Choroid plexus epithelial cell (primary cell): ENCODE data around the gene LRIT1.

ENCODE experiments used
- DNase-seq: peaks from one replicate; pipeline ENCODE4 v3.0.0-alpha.2; 2010; ENCODE audit warnings: low read depth
- H3K4me3 ChIP-seq: 2 replicates; pipeline ENCODE4 v1.5.1; 2011; ENCODE audit warnings: low read depth, mild to moderate bottlenecking, control low read depth, low read length, moderate library complexity
- TF ChIP-seq, protein P1 (sequence below): conservative IDR thresholded peaks from 2 replicates; pipeline ENCODE4 v1.5.1; 2011; ENCODE audit warnings: low read depth, mild to moderate bottlenecking, control low read depth, inconsistent platforms, low read length, moderate library complexity

LRIT1 gene

DNA sequence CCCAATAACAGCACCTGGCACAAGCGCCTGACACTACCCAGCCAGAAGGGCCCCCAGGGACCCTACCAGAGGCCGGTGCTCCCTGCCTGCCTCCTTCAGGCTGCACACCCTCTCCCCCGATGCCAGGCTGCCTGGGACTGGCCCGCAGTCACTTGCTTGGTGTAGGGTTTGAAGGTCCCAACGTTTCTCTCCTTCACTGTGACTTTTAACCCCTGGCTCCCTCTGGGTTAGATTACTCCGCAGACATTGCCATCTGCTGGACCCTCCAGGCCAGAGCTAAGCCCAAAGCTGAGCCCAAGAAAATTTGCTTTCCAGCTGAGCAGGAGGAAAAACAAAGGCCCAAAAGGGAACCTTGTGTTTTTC, 40.1 kb downstream of the LRIT1 start:
- DNase-seq = no peak
- H3K4me3 ChIP-seq = no peak overlapping the region
- TF ChIP-seq, protein P1, sequence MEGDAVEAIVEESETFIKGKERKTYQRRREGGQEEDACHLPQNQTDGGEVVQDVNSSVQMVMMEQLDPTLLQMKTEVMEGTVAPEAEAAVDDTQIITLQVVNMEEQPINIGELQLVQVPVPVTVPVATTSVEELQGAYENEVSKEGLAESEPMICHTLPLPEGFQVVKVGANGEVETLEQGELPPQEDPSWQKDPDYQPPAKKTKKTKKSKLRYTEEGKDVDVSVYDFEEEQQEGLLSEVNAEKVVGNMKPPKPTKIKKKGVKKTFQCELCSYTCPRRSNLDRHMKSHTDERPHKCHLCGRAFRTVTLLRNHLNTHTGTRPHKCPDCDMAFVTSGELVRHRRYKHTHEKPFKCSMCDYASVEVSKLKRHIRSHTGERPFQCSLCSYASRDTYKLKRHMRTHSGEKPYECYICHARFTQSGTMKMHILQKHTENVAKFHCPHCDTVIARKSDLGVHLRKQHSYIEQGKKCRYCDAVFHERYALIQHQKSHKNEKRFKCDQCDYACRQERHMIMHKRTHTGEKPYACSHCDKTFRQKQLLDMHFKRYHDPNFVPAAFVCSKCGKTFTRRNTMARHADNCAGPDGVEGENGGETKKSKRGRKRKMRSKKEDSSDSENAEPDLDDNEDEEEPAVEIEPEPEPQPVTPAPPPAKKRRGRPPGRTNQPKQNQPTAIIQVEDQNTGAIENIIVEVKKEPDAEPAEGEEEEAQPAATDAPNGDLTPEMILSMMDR = no peak

DNA sequence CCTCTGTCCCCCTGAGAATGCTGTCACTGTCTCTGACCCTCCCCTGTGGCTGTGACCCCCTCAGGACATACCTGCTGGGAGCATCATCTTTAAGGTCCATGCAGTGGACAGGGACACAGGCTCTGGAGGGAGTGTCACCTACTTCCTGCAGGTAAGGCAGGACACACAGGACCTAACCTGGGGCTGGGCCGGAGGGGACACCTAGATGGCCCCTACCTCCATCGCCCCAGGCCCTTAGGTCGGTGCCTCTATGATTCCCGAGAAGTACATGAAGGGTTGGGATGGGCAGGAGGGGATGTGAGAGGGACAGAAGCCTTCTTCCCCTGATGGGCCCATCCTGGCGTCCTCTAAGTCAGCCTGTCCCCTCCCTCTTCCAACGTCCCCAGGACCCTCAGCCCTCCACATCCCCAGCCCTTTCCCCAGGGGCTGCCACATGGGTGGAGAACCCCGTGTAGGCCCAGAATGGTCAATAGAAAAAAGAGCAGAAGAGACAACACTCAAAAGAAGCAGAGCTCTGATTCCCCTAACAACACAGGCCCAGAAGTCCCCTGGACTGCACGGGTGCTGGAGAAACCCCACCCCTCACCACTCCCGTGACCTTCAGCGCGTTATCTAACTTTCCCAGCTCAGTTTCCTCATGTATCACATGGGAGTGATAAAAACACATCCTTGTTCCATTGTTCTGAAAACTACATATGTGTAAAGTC, 40.7 kb downstream of the LRIT1 start:
- TF ChIP-seq, protein P1 = no peak
- H3K4me3 ChIP-seq = no peak overlapping the region
- no peak for DNase-seq

DNA sequence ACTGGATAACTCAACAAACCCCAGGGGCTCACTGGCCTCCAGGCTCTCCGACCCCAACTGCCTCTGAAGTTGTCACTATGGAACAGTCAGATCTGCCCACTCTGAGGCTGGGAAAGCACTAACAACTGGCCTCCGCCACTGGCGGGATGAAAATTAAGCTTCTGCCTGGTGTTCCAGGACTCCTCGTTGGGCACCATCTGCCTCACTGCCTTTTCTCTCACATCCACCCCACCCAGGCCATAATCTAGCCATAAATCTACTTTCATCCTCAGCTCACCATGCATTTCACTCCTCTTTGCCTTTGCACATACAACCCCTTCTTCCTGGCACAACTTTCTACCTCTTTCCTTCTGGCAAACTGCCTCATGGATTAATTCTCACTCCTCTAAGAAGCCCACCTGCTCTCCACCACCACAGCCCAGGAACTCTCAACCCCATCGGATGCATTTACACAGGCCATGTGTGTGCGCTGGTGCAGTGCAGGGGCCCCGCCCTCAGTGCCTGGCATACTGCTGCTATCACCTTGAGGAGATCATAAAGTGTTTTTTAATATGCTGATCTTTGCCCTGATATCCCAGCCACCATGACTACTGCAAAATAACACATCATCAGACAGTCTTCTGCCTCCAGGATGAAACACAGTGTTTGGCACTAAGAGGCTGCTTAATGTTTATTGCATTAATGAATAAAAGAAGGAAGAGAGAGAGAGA, 43.0 kb downstream of the LRIT1 start:
- TF ChIP-seq, protein P1 = no peak
- no peak overlapping the region for H3K4me3 ChIP-seq
- DNase-seq = no peak

- no peak for DNase-seq
- no peak overlapping the region for H3K4me3 ChIP-seq
- TF ChIP-seq, protein P1 = no peak
These were observed 43.7 kb downstream of the LRIT1 start for GRCh38 chr10:84197643-84198042.

GRCh38 chr10:84196941-84197340, 44.4 kb downstream of the LRIT1 start:
- H3K4me3 ChIP-seq = no peak overlapping the region
- TF ChIP-seq, protein P1 = no peak
- no peak for DNase-seq

DNA sequence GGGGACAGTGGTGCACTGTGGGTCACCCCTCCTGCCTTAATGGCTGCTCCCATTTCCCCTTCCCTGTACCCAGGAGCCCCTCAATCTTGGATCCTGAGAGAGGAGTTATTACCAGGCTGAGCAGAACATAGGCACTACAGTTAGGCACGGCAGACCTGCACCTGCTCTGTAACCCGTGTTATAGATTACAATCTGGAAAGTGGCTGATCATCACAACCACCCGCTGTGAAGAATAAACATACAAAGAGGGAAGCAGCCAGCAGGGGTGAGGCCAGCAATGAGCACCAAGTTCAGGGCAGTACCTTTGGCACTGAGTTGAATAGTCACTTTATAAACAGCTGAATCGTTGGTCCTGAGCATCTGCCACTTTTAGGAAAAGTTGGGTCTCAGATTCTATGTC, 45.3 kb downstream of the LRIT1 start:
- TF ChIP-seq, protein P1 = no peak
- H3K4me3 ChIP-seq = no peak overlapping the region
- no peak for DNase-seq
